Osteoblast (primary cell): ENCODE measurements around the gene NFIC. TPM values are rescaled to one million over a fixed set of nuclear protein-coding genes. Genes with fewer than 3 reads are reported as not detected.

Experiments
- DNase-seq: peaks from one replicate; pipeline ENCODE4 v3.0.0; 2011; ENCODE audit warnings: low spot score, mixed read lengths; ENCODE audit not compliant: insufficient read length; ENCODE audit errors: missing footprints
- H2AFZ ChIP-seq: 2 replicates; pipeline ENCODE4 v1.6.0; 2011; ENCODE audit warnings: mild to moderate bottlenecking, low read length
- H3K27ac ChIP-seq: 2 replicates; pipeline ENCODE4 v1.5.1; 2011; ENCODE audit warnings: mild to moderate bottlenecking, low read depth, low read length, moderate library complexity
- H3K27me3 ChIP-seq: 2 replicates; pipeline ENCODE4 v1.6.0; 2012; ENCODE audit warnings: mild to moderate bottlenecking, control low read depth, inconsistent platforms, low read length, moderate library complexity; ENCODE audit not compliant: insufficient read depth
- H3K36me3 ChIP-seq: 2 replicates; pipeline ENCODE4 v1.5.1; 2011; ENCODE audit warnings: mild to moderate bottlenecking, low read length, control low read depth, moderate library complexity; ENCODE audit not compliant: insufficient read depth
- H3K4me1 ChIP-seq: 2 replicates; pipeline ENCODE4 v1.5.1; 2011; ENCODE audit warnings: mild to moderate bottlenecking, low read length, control low read depth, moderate library complexity; ENCODE audit not compliant: insufficient read depth
- H3K4me2 ChIP-seq: 2 replicates; pipeline ENCODE4 v1.6.0; 2011; ENCODE audit warnings: mild to moderate bottlenecking, low read length; ENCODE audit not compliant: insufficient read depth
- H3K4me3 ChIP-seq: fragments of 200-600 bp; sonication (generic); 3 replicates; pipeline ENCODE4 v1.5.1; 2012; ENCODE audit warnings: mild to moderate bottlenecking, low read length, inconsistent platforms; ENCODE audit not compliant: insufficient read depth
- H3K79me2 ChIP-seq: 2 replicates; pipeline ENCODE4 v1.6.0; 2012; ENCODE audit warnings: mild to moderate bottlenecking, low read length, control low read depth, inconsistent platforms; ENCODE audit not compliant: insufficient read depth
- H3K9me3 ChIP-seq: 2 replicates; pipeline ENCODE4 v1.5.1; 2011; ENCODE audit warnings: low read depth, low read length, control low read depth
- H4K20me1 ChIP-seq: 2 replicates; pipeline ENCODE4 v1.6.0; 2012; ENCODE audit warnings: mild to moderate bottlenecking, low read length, control low read depth; ENCODE audit not compliant: insufficient read depth
- CTCF ChIP-seq: IDR thresholded peaks from 2 replicates; pipeline ENCODE4 v1.5.1; 2011; ENCODE audit warnings: mild to moderate bottlenecking, low read depth, low read length, moderate library complexity; ENCODE audit errors: extremely low read depth
- total RNA-seq: library from RNA; depleted of rRNA; stranded (reverse); fragments of >200 nt; gene quantifications from 2 replicates; pipeline ENCODE4 v1.2.3, GENCODE V29; 2012

The NFIC gene
- total RNA-seq, result 57.2 and 61.2 TPM in 2 replicates

- Histone ChIP-seq H3K4me2 (peak within 1 kb of the TSS; percentile 92), H3K79me2 (peaks cover 90% of the 10 kb centered on the region), H3K9me3 (no peaks in the 10 kb centered on the region), H3K27me3 (no peaks in the 10 kb centered on the region), H4K20me1 (peaks cover 44% of the 10 kb centered on the region), H3K4me3 (peak within 1 kb of the TSS; percentile 92), H3K4me1 (peaks cover 42% of the 10 kb centered on the region), H3K27ac (peak within 1 kb of the TSS; percentile 83), H2AFZ (peak within 1 kb of the TSS; percentile 49), H3K36me3 (no peaks in the 10 kb centered on the region)
- DNase-seq, result peak; percentile 99
- TF ChIP-seq CTCF, result no peak
Observed at GRCh38 chr19:3365836-3366752, at the start of gene NFIC. Gene NFIC, plus strand, starts transcription at chr19:3366583. Its CDS starts 54 bp downstream, at chr19:3366637.

GRCh38 chr19:3316659-3317207 is 49.6 kb upstream of the NFIC start:
- no peak for DNase-seq

GRCh38 chr19:3319643-3320353 is 46.6 kb upstream of the NFIC start:
- peak; percentile 97 for DNase-seq
- Histone ChIP-seq H3K9me3 (no peaks in the 10 kb centered on the region), H4K20me1 (no peaks in the 10 kb centered on the region), H3K4me2 (peak overlapping the region; percentile 39), H3K4me1 (peaks cover 9% of the 10 kb centered on the region), H3K27me3 (peaks cover 13% of the 10 kb centered on the region), H3K27ac (peak overlapping the region; percentile 56), H3K4me3 (no peak overlapping the region), H3K36me3 (no peaks in the 10 kb centered on the region), H3K79me2 (no peaks in the 10 kb centered on the region), H2AFZ (peak overlapping the region; percentile 29)
- no peak for TF ChIP-seq CTCF

More at GRCh38 chr19:3316659-3317207, 49.6 kb upstream of the NFIC start:
- Histone ChIP-seq H3K27ac (no peak overlapping the region), H4K20me1 (no peaks in the 10 kb centered on the region), H3K4me1 (peaks cover 9% of the 10 kb centered on the region), H3K4me3 (no peak overlapping the region), H2AFZ (no peak overlapping the region), H3K9me3 (no peaks in the 10 kb centered on the region), H3K4me2 (no peak overlapping the region), H3K27me3 (peaks cover 19% of the 10 kb centered on the region), H3K79me2 (no peaks in the 10 kb centered on the region), H3K36me3 (no peaks in the 10 kb centered on the region)
- TF ChIP-seq CTCF, result no peak
